ENCODE measurements around the gene ALG12. TPM values are rescaled to one million over a fixed set of nuclear protein-coding genes. Genes with fewer than 3 reads are reported as not detected.

The ALG12 gene
- total and polyA plus RNA-seq, 2 of the 13 experiments (the other 11 are each of a cell fraction or from before 2014, with no cell fraction given) = 7.8 to 15.8 TPM

- TF ChIP-seq ZNF136 (CRISPR knock-in tag; IDR thresholded peaks at IDR 0.05; ENCODE audit: low read depth) (no peak), FOXJ3 (CRISPR knock-in tag; IDR thresholded peaks at IDR 0.05; ENCODE audit: borderline replicate concordance) (no peak), ZNF446 (CRISPR knock-in tag; IDR thresholded peaks at IDR 0.05) (no peak; the same call in 1 of the 2 replicates), ZBTB43 (CRISPR knock-in tag; conservative IDR thresholded peaks at IDR 0.05) (peak; percentile 26), ZNF367 (CRISPR knock-in tag; IDR thresholded peaks at IDR 0.05; ENCODE audit: borderline replicate concordance) (peak; percentile 35; the same call in 1 of the 2 replicates), ZBTB26 (CRISPR knock-in tag; IDR thresholded peaks at IDR 0.05; ENCODE audit: borderline replicate concordance) (no peak), ZNF678 (CRISPR knock-in tag; IDR thresholded peaks at IDR 0.05) (peak; percentile 66; the same call in 1 of the 2 replicates), ZNF616 (CRISPR knock-in tag; IDR thresholded peaks at IDR 0.05; ENCODE audit: low read depth) (no peak; the same call in 1 of the 2 replicates), ZBTB44 (CRISPR knock-in tag; IDR thresholded peaks at IDR 0.05) (peak; percentile 47; the same call in 1 of the 2 replicates), SATB2 (CRISPR knock-in tag; IDR thresholded peaks at IDR 0.05) (peak; percentile 84; the same call in 1 of the 2 replicates), ZNF772 (CRISPR knock-in tag; IDR thresholded peaks at IDR 0.05) (peak; percentile 66; the same call in 1 of the 2 replicates), ATF7-NPFF (CRISPR knock-in tag; IDR thresholded peaks at IDR 0.05; ENCODE audit: low read depth) (peak; percentile 50; the same call in 1 of the 2 replicates), IKZF5 (CRISPR knock-in tag; IDR thresholded peaks at IDR 0.05) (no peak), ZC3H13 (CRISPR knock-in tag; IDR thresholded peaks at IDR 0.05) (no peak; the same call in 1 of the 2 replicates), ZNF790 (CRISPR knock-in tag; IDR thresholded peaks at IDR 0.05; ENCODE audit: borderline replicate concordance) (no peak; the same call in 1 of the 2 replicates), THYN1 (CRISPR knock-in tag; IDR thresholded peaks at IDR 0.05; ENCODE audit: borderline replicate concordance, low read depth) (no peak), PRMT3 (CRISPR knock-in tag; IDR thresholded peaks at IDR 0.05; ENCODE audit: borderline replicate concordance, low read depth) (0 out of 2 replicates have a peak, but pooled peaks have one; percentile 85), ZNF569 (CRISPR knock-in tag; IDR thresholded peaks at IDR 0.05; ENCODE audit: borderline replicate concordance) (no peak), GPN1 (CRISPR knock-in tag; IDR thresholded peaks at IDR 0.05; ENCODE audit: borderline replicate concordance) (no peak), ZMAT5 (CRISPR knock-in tag; IDR thresholded peaks at IDR 0.05; ENCODE audit: borderline replicate concordance, low read depth) (no peak), LCORL (IDR thresholded peaks at IDR 0.05) (no peak), LCORL (CRISPR knock-in tag; IDR thresholded peaks at IDR 0.05) (peak; percentile 76; the same call in 1 of the 2 replicates)
These were observed 42.1 kb upstream of the ALG12 start, which contains the start of gene PIM3 (continued) for GRCh38 chr22:49960159-49961004.
